BLaER1 treated with 17β-estradiol and CSF1 and Interleukin-3, amounts not matched to agents 10 nM and 100 nM (cell line): ENCODE data around the gene ATF4.
A peak's percentile ranks its signal among the peaks of the same experiment; 100 is the strongest.

Experiments used
- H3K27ac ChIP-seq, 11 experiments: shearing (Covaris generic); formaldehyde crosslinking; 2 replicates each; pipeline ENCODE4 v1.8.1; 2022
- H3K27me3 ChIP-seq, 11 experiments: shearing (Covaris generic); formaldehyde crosslinking; 2 replicates each; pipeline ENCODE4 v1.8.1; 2022
- H3K36me3 ChIP-seq, 11 experiments: shearing (Covaris generic); formaldehyde crosslinking; 2 replicates each; pipeline ENCODE4 v1.8.1; 2022
- H3K4me1 ChIP-seq, 10 experiments: shearing (Covaris generic); formaldehyde crosslinking; 2 replicates each; pipeline ENCODE4 v1.8.1; 2022
- H3K4me2 ChIP-seq, 11 experiments: shearing (Covaris generic); formaldehyde crosslinking; 2 replicates each; pipeline ENCODE4 v1.8.1; 2022
- H3K4me3 ChIP-seq, 10 experiments: shearing (Covaris generic); formaldehyde crosslinking; 2 replicates each; pipeline ENCODE4 v1.8.1; 2022
- H3K9ac ChIP-seq, 11 experiments: shearing (Covaris generic); formaldehyde crosslinking; 2 replicates each; pipeline ENCODE4 v1.8.1; 2022
- H3K9me3 ChIP-seq, 11 experiments: shearing (Covaris generic); formaldehyde crosslinking; replicated peaks in 1 of 11; 2 replicates each; pipeline ENCODE4 v1.8.1; 2022
- H4K20me1 ChIP-seq, 11 experiments: shearing (Covaris generic); formaldehyde crosslinking; 2 replicates each; pipeline ENCODE4 v1.8.1; 2022
- Cebpa-rat ChIP-seq, 11 experiments: shearing (Covaris generic); IDR thresholded peaks; 2 replicates each; pipeline ENCODE4 v1.8.1; 2022

Gene ATF4

GRCh38 chr22:39486951-39487825, 33.2 kb upstream of the ATF4 start:
- no peaks in the 10 kb centered on the region for H3K27me3 ChIP-seq
- H3K4me1 ChIP-seq, result peaks cover 11 to 33% (median 24%) of the 10 kb centered on the region in 10 experiments
- H4K20me1 ChIP-seq, result no peaks in the 10 kb centered on the region
- H3K36me3 ChIP-seq, result peaks cover 0 to 10% (median 0%) of the 10 kb centered on the region in 11 experiments; a peak in 7 of 22 replicates
- H3K9me3 ChIP-seq, result no peaks in the 10 kb centered on the region
- no peak overlapping the region for H3K4me3 ChIP-seq
- H3K4me2 ChIP-seq, result no peak overlapping the region
- no peak overlapping the region for H3K27ac ChIP-seq
- TF ChIP-seq Cebpa-rat (IDR thresholded peaks at IDR 0.05), result no peak
- no peak overlapping the region for H3K9ac ChIP-seq

DNA sequence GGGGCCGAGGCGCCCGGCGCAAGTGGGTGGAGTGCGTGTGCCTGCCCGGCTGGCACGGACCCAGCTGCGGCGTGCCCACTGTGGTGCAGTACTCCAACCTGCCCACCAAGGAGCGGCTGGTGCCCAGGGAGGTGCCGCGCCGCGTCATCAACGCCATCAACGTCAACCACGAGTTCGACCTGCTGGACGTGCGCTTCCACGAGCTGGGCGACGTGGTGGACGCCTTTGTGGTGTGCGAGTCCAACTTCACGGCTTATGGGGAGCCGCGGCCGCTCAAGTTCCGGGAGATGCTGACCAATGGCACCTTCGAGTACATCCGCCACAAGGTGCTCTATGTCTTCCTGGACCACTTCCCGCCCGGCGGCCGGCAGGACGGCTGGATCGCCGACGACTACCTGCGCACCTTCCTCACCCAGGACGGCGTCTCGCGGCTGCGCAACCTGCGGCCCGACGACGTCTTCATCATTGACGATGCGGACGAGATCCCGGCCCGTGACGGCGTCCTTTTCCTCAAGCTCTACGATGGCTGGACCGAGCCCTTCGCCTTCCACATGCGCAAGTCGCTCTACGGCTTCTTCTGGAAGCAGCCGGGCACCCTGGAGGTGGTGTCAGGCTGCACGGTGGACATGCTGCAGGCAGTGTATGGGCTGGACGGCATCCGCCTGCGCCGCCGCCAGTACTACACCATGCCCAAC, 32.4 kb upstream of the ATF4 start:
- no peaks in the 10 kb centered on the region for H3K9me3 ChIP-seq
- no peak overlapping the region for H3K27ac ChIP-seq
- no peak overlapping the region for H3K9ac ChIP-seq
- H3K4me2 ChIP-seq, result no peak overlapping the region
- TF ChIP-seq Cebpa-rat (IDR thresholded peaks at IDR 0.05), result no peak
- no peaks in the 10 kb centered on the region for H3K27me3 ChIP-seq
- H3K4me1 ChIP-seq, result peaks cover 17 to 37% (median 26%) of the 10 kb centered on the region in 10 experiments
- H4K20me1 ChIP-seq, result no peaks in the 10 kb centered on the region
- peaks cover 0 to 10% (median 0%) of the 10 kb centered on the region in 11 experiments; a peak in 7 of 22 replicates for H3K36me3 ChIP-seq
- H3K4me3 ChIP-seq, result no peak overlapping the region

DNA sequence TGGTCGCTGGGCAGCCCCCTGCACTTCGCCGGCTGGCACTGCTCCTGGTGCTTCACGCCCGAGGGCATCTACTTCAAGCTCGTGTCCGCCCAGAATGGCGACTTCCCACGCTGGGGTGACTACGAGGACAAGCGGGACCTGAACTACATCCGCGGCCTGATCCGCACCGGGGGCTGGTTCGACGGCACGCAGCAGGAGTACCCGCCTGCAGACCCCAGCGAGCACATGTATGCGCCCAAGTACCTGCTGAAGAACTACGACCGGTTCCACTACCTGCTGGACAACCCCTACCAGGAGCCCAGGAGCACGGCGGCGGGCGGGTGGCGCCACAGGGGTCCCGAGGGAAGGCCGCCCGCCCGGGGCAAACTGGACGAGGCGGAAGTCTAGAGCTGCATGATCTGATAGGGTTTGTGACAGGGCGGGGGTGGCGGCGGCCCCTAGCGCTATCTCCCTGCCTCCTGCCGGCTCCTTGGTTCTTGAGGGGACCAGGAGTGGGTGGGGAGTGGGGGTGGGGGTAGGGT, 31.7 kb upstream of the ATF4 start:
- Histone ChIP-seq H3K36me3 (peaks cover 0 to 10% (median 0%) of the 10 kb centered on the region in 11 experiments; a peak in 7 of 22 replicates), H3K9me3 (no peaks in the 10 kb centered on the region), H3K9ac (no peak overlapping the region), H3K4me2 (no peak overlapping the region), H4K20me1 (no peaks in the 10 kb centered on the region), H3K27me3 (no peaks in the 10 kb centered on the region), H3K4me3 (no peak overlapping the region), H3K27ac (no peak overlapping the region), H3K4me1 (peaks cover 21 to 38% (median 25%) of the 10 kb centered on the region in 10 experiments)
- TF ChIP-seq Cebpa-rat (IDR thresholded peaks at IDR 0.05), result no peak

DNA sequence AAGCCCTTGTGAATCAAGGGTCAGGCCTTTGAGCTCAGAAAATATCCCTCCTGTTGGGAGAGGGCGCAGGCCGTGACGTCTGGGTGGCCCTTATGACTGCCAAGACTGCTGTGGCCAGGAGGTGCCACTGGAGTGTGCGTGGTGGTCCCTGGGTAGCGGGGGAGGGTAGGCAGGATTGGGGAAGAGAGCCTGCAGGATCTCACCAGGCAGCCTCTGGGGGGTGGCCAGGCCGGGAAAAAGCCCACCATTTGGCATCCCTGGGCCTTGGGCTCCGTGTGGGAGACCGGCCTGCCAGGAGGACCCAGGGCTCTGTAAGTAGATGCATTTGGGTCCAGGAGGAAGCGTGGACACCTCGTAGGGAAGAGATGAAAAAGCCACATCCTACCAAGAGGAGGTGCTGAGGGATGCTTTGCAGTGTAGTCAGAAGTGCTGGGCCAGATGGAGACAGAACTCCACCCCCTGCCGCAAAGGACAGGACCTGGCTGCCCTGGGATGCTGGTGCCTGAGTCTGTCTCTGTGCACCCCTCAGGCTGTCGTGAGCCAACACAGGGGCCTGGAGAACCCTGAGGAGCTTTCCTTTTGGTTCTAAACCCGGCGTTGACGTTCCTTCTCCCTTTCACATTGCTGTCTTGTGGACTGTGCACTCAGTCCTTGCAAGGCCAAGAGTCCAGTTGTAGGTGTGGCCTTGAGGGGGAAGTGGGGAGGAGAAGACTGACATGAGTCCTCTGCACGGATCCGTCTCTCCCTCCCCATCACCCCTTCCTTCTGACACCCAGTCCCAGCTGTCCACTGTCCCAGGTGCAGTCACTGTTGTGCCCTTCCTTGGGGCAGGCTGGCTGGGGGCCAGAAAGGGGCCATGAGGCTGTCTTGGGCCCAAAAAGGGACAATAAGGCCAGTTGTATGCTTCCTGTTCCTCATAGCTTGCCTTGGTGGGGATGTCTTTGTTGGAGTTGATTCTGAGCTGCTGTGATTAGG, 31.0 kb upstream of the ATF4 start:
- Histone ChIP-seq H3K9me3 (no peaks in the 10 kb centered on the region), H3K27me3 (no peaks in the 10 kb centered on the region), H3K4me1 (peaks cover 24 to 45% (median 30%) of the 10 kb centered on the region in 10 experiments), H3K9ac (peak overlapping the region in 4 of 11 experiments; percentile 10 to 36 (median 19); a peak in 3 of 22 replicates), H3K36me3 (peaks cover 0 to 10% (median 0%) of the 10 kb centered on the region in 11 experiments; a peak in 7 of 22 replicates), H3K4me3 (peak overlapping the region in 3 of 10 experiments; percentile 23 to 50 (median 46); a peak in 4 of 20 replicates), H3K27ac (peak overlapping the region in 6 of 11 experiments; percentile 29 to 56 (median 42); a peak in 10 of 22 replicates), H3K4me2 (peak overlapping the region; percentile 49 to 85 (median 71)), H4K20me1 (no peaks in the 10 kb centered on the region)
- no peak for TF ChIP-seq Cebpa-rat (IDR thresholded peaks at IDR 0.05)

- H3K27me3 ChIP-seq, result no peaks in the 10 kb centered on the region
- H3K4me1 ChIP-seq, result peaks cover 24 to 54% (median 38%) of the 10 kb centered on the region in 10 experiments
- H3K9me3 ChIP-seq, result no peaks in the 10 kb centered on the region
- peak overlapping the region in 3 of 10 experiments; percentile 23 to 50 (median 46); a peak in 4 of 20 replicates for H3K4me3 ChIP-seq
- H3K27ac ChIP-seq, result peak overlapping the region in 7 of 11 experiments; percentile 25 to 56 (median 40); a peak in 9 of 22 replicates
- peaks cover 0 to 10% (median 0%) of the 10 kb centered on the region in 11 experiments; a peak in 7 of 22 replicates for H3K36me3 ChIP-seq
- no peaks in the 10 kb centered on the region for H4K20me1 ChIP-seq
- TF ChIP-seq Cebpa-rat (IDR thresholded peaks at IDR 0.05), result no peak
- H3K9ac ChIP-seq, result peak overlapping the region in 5 of 11 experiments; percentile 14 to 52 (median 41); a peak in 4 of 22 replicates
- peak overlapping the region; percentile 49 to 85 (median 71) for H3K4me2 ChIP-seq
Observed at GRCh38 chr22:39490135-39490798, 30.1 kb upstream of the ATF4 start.

DNA sequence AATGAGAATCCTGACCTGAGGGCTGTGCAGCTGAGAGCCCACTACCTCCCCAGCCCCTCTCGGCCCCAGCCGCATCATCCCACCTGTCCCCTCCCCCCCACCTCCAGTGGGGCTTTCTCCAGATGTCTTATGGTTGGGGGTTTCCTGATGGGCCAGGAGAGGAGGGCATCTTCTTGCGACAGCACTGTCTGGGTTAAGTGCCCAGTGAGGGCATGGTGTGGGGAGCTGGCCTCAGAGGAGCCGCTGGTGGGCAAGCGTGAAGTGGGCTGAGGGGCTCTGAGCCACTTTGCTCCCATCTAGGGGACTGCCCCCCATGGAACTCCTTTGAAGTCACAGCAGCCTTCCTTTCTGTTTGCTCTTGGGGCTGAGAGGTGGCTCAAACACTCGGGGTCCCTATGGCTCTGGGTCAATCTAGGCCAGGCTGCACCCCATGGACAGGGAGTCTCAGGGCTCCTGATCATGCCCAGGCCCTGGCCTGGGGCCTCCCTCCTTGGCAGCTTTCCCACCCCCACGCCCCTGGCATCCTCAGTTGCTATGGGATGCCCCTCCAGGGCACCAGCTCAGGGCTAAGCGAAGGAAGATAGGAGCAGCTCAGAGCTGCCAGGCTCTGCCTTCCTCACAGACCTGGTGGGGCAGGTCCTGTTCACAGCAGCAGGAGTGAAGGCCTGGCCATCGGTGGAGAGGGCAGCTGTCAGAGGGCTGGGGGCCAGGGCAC, 29.2 kb upstream of the ATF4 start:
- H3K27ac ChIP-seq, result peak overlapping the region in 6 of 11 experiments; percentile 16 to 47 (median 27); a peak in 8 of 22 replicates
- peaks cover 0 to 10% (median 0%) of the 10 kb centered on the region in 11 experiments; a peak in 7 of 22 replicates for H3K36me3 ChIP-seq
- H3K4me1 ChIP-seq, result peaks cover 27 to 63% (median 43%) of the 10 kb centered on the region in 10 experiments
- no peak for TF ChIP-seq Cebpa-rat (IDR thresholded peaks at IDR 0.05)
- H3K4me2 ChIP-seq, result peak overlapping the region in 8 of 11 experiments; percentile 22 to 79 (median 50); a peak in 14 of 22 replicates
- H3K9ac ChIP-seq, result peak overlapping the region in 6 of 11 experiments; percentile 10 to 52 (median 32); a peak in 5 of 22 replicates
- H4K20me1 ChIP-seq, result no peaks in the 10 kb centered on the region
- H3K4me3 ChIP-seq, result no peak overlapping the region
- H3K27me3 ChIP-seq, result no peaks in the 10 kb centered on the region
- no peaks in the 10 kb centered on the region for H3K9me3 ChIP-seq

GRCh38 chr22:39491696-39492095, 28.7 kb upstream of the ATF4 start:
- Histone ChIP-seq H3K27me3 (no peaks in the 10 kb centered on the region), H3K4me2 (no peak overlapping the region), H3K27ac (peak overlapping the region in 2 of 11 experiments; percentile 17 to 47; a peak in 4 of 22 replicates), H3K9ac (peak overlapping the region in 4 of 11 experiments; percentile 10 to 52 (median 37); a peak in 3 of 22 replicates), H3K4me1 (peaks cover 32 to 68% (median 48%) of the 10 kb centered on the region in 10 experiments), H3K9me3 (no peaks in the 10 kb centered on the region), H3K36me3 (peaks cover 0 to 10% (median 0%) of the 10 kb centered on the region in 11 experiments; a peak in 7 of 22 replicates), H4K20me1 (no peaks in the 10 kb centered on the region), H3K4me3 (no peak overlapping the region)
- no peak for TF ChIP-seq Cebpa-rat (IDR thresholded peaks at IDR 0.05)
